ENCODE results near the gene DTHD1.

DNA sequence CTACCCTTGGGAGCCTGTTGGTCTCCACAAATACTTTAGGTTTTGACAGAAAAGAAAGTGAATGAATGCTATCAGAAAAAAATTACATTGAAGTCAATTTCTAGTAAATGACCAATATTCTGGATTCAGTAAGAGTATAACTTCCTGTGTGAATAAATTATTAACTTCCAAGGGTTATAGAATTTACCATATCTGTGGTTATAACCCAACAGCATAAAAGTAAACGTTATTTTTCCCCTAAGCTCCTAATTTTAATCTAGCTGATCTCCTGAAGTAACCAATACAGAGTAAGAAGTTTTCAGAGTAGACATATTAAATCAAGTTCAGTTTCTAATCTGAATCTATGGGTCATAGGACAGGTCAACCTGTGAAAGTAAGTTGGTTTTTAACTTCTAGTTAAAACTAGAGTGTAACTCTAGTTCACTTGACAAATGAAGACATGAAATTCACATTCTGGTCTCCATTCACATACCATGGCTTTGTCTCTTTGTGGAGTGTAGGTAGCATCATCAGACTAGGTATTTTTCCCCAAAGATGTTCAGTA lies 22.8 kb downstream of the DTHD1 start:
- TF ChIP-seq, protein P1, sequence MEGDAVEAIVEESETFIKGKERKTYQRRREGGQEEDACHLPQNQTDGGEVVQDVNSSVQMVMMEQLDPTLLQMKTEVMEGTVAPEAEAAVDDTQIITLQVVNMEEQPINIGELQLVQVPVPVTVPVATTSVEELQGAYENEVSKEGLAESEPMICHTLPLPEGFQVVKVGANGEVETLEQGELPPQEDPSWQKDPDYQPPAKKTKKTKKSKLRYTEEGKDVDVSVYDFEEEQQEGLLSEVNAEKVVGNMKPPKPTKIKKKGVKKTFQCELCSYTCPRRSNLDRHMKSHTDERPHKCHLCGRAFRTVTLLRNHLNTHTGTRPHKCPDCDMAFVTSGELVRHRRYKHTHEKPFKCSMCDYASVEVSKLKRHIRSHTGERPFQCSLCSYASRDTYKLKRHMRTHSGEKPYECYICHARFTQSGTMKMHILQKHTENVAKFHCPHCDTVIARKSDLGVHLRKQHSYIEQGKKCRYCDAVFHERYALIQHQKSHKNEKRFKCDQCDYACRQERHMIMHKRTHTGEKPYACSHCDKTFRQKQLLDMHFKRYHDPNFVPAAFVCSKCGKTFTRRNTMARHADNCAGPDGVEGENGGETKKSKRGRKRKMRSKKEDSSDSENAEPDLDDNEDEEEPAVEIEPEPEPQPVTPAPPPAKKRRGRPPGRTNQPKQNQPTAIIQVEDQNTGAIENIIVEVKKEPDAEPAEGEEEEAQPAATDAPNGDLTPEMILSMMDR (conservative IDR thresholded peaks at IDR 0.05; ENCODE audit: low read length) = no peak
- TF ChIP-seq EZH2phosphoT487 (IDR thresholded peaks at IDR 0.05; ENCODE audit: borderline replicate concordance) = no peak

Measured in Loucy (cell line).